KOPT-K1 (cell line): ENCODE results near the gene KLKB1.
"Not testable (repeated sequence)": the region's sequence is repeated elsewhere in the genome, so short reads cannot be mapped to it uniquely, and the experiment has no call there.

Source experiments
- H3K27ac ChIP-seq: fragments of 200-600 bp; sonication (generic); 2 replicates; pipeline ENCODE4 v1.5.1; 2016; ENCODE audit warnings: antibody characterized with exemption, mild to moderate bottlenecking, low read depth, low read length; ENCODE audit not compliant: poor library complexity, severe bottlenecking
- H3K36me3 ChIP-seq: fragments of 200-600 bp; sonication (generic); 2 replicates; pipeline ENCODE4 v1.5.1; 2017; ENCODE audit warnings: antibody characterized with exemption, mild to moderate bottlenecking, low read length, moderate library complexity; ENCODE audit not compliant: insufficient read depth
- H3K9me3 ChIP-seq: fragments of 200-600 bp; sonication (generic); 2 replicates; pipeline ENCODE4 v1.5.1; 2017; ENCODE audit warnings: antibody characterized with exemption, low read length, mild to moderate bottlenecking; ENCODE audit not compliant: insufficient read depth, poor library complexity, severe bottlenecking

Gene KLKB1

GRCh38 chr4:186204686-186205085 lies 22.6 kb upstream of the KLKB1 start:
- H3K27ac ChIP-seq = no peak overlapping the region
- H3K9me3 ChIP-seq = peaks cover 15% of the 10 kb centered on the region
- H3K36me3 ChIP-seq = peaks cover 29% of the 10 kb centered on the region

GRCh38 chr4:186205156-186205555 lies 22.2 kb upstream of the KLKB1 start:
- Histone ChIP-seq H3K9me3 (peaks cover 20% of the 10 kb centered on the region), H3K36me3 (peaks cover 34% of the 10 kb centered on the region), H3K27ac (no peak overlapping the region)

- H3K36me3 ChIP-seq = 0 out of 2 replicates have a peak, but pooled peaks cover 5% of the 10 kb centered on the region
- no peak overlapping the region for H3K27ac ChIP-seq
- no peaks in the 10 kb centered on the region for H3K9me3 ChIP-seq
These were observed 10.8 kb upstream of the KLKB1 start for GRCh38 chr4:186216465-186217024.

- Histone ChIP-seq H3K36me3 (no peaks in the 10 kb centered on the region), H3K9me3 (no peaks in the 10 kb centered on the region), H3K27ac (no peak overlapping the region)
These were observed 9.5 kb upstream of the KLKB1 start for GRCh38 chr4:186217733-186218293.

- H3K9me3 ChIP-seq = peaks cover 17% of the 10 kb centered on the region
- H3K36me3 ChIP-seq = no peaks in the 10 kb centered on the region
- no peak overlapping the region for H3K27ac ChIP-seq
These were observed 5.7 kb upstream of the KLKB1 start for GRCh38 chr4:186221624-186222023.

- H3K36me3 ChIP-seq = no peaks in the 10 kb centered on the region
- peaks cover 21% of the 10 kb centered on the region for H3K9me3 ChIP-seq
- H3K27ac ChIP-seq = no peak overlapping the region
These were observed 1.5 kb upstream of the KLKB1 start for GRCh38 chr4:186225848-186226247.

GRCh38 chr4:186226521-186227189 lies 652 bp upstream of the KLKB1 start:
- H3K36me3 ChIP-seq = no peaks in the 10 kb centered on the region
- H3K27ac ChIP-seq = no peak overlapping the region

GRCh38 chr4:186227744-186228513 lies 622 bp downstream of the KLKB1 start:
- Histone ChIP-seq H3K9me3 (peaks cover 21% of the 10 kb centered on the region), H3K27ac (no peak overlapping the region), H3K36me3 (no peaks in the 10 kb centered on the region)

More at GRCh38 chr4:186226521-186227189, 652 bp upstream of the KLKB1 start:
- H3K9me3 ChIP-seq = peaks cover 21% of the 10 kb centered on the region

GRCh38 chr4:186228514-186228894 lies 1.2 kb downstream of the KLKB1 start:
- no peaks in the 10 kb centered on the region for H3K36me3 ChIP-seq
- H3K27ac ChIP-seq = no peak overlapping the region
- peaks cover 21% of the 10 kb centered on the region for H3K9me3 ChIP-seq

- no peaks in the 10 kb centered on the region for H3K36me3 ChIP-seq
- H3K27ac ChIP-seq = no peak overlapping the region
- no peaks in the 10 kb centered on the region for H3K9me3 ChIP-seq
These were observed 7.1 kb downstream of the KLKB1 start for GRCh38 chr4:186234367-186234766.

GRCh38 chr4:186236126-186236525 lies 8.8 kb downstream of the KLKB1 start:
- H3K27ac ChIP-seq = no peak overlapping the region
- H3K9me3 ChIP-seq = no peaks in the 10 kb centered on the region
- no peaks in the 10 kb centered on the region for H3K36me3 ChIP-seq

GRCh38 chr4:186240452-186240847 lies 13.1 kb downstream of the KLKB1 start:
- H3K9me3 ChIP-seq = no peaks in the 10 kb centered on the region
- no peaks in the 10 kb centered on the region for H3K36me3 ChIP-seq
- H3K27ac ChIP-seq = no peak overlapping the region

GRCh38 chr4:186240848-186241491 lies 13.7 kb downstream of the KLKB1 start:
- Histone ChIP-seq H3K27ac (no peak overlapping the region), H3K36me3 (no peaks in the 10 kb centered on the region), H3K9me3 (no peaks in the 10 kb centered on the region)

- Histone ChIP-seq H3K27ac (no peak overlapping the region), H3K36me3 (no peaks in the 10 kb centered on the region)
These were observed 14.3 kb downstream of the KLKB1 start for GRCh38 chr4:186241616-186242015.

GRCh38 chr4:186242031-186242430 lies 14.7 kb downstream of the KLKB1 start:
- not testable (repeated sequence) for H3K27ac ChIP-seq, H3K9me3 ChIP-seq, H3K36me3 ChIP-seq

More at GRCh38 chr4:186241616-186242015, 14.3 kb downstream of the KLKB1 start:
- no peaks in the 10 kb centered on the region for H3K9me3 ChIP-seq
